AG10803 (cell line): ENCODE data around the gene TBCB.
A peak's percentile ranks its signal among the peaks of the same experiment; 100 is the strongest.
"Not testable (repeated sequence)": the region's sequence is repeated elsewhere in the genome, so short reads cannot be mapped to it uniquely, and the experiment has no call there.

Experiments
- DNase-seq: peaks from one replicate; pipeline ENCODE4 v3.0.0; 2010; ENCODE audit warnings: low read depth
- H3K4me3 ChIP-seq: 2 replicates; pipeline ENCODE4 v1.5.1; 2011; ENCODE audit warnings: mild to moderate bottlenecking, low read length, control low read depth
- TF ChIP-seq, protein P1 (sequence below): conservative IDR thresholded peaks from 2 replicates; pipeline ENCODE4 v1.5.1; 2011; ENCODE audit warnings: mild to moderate bottlenecking, low read length, control low read depth, inconsistent platforms

Gene TBCB

DNA sequence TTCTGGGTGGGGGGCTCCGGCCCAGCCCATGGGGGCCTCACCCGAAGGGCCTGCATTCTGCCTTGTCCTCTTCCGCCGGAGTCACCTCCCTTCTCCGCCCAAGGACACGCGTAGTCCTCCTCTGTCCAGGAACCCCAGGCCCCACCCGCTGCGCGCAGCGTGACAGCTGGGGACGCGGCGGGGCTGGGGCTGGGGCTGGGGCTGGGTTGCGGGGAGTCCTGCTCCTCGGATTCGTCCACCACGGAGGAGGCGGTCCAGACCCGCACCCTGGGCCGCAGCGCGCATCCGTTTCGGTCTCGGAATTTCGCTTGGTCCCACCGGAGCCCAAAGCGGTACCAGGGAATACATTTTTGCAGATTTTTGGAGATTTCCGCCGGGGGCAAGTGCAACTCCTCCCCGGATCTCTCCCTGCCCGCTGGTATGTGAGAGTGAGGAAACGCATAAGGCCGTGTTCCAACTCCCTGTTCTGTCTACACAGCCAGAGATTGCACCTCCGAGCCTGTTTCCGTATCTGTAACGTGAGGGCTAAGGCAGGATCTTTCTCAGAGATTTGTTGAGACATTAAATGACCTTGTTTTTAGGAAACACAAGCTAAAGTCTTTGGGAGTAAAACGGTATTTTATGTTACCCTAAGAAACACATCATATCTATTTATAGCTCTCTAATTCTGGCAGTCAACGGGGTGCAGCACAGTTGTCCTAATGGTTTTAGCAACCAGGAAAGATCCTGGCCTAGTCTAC is 37.3 kb downstream of the TBCB start, which contains the start of gene COX7A1:
COX7A1 (minus strand) TSS at position 96 of the 740 bp plus-strand sequence; CDS start at position 56, 40 bp downstream.
- peak within 1 kb of the TSS; percentile 62 for H3K4me3 ChIP-seq

GRCh38 chr19:36153126-36153525 is 37.9 kb downstream of the TBCB start:
- H3K4me3 ChIP-seq, result peak overlapping the region; percentile 62; the same call in 1 of the 2 replicates
- TF ChIP-seq, protein P1, sequence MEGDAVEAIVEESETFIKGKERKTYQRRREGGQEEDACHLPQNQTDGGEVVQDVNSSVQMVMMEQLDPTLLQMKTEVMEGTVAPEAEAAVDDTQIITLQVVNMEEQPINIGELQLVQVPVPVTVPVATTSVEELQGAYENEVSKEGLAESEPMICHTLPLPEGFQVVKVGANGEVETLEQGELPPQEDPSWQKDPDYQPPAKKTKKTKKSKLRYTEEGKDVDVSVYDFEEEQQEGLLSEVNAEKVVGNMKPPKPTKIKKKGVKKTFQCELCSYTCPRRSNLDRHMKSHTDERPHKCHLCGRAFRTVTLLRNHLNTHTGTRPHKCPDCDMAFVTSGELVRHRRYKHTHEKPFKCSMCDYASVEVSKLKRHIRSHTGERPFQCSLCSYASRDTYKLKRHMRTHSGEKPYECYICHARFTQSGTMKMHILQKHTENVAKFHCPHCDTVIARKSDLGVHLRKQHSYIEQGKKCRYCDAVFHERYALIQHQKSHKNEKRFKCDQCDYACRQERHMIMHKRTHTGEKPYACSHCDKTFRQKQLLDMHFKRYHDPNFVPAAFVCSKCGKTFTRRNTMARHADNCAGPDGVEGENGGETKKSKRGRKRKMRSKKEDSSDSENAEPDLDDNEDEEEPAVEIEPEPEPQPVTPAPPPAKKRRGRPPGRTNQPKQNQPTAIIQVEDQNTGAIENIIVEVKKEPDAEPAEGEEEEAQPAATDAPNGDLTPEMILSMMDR, result no peak
- no peak for DNase-seq

More for the DNA sequence above, 37.3 kb downstream of the TBCB start, which contains the start of gene COX7A1:
- peak; percentile 59 for DNase-seq
- TF ChIP-seq, protein P1, result no peak

DNA sequence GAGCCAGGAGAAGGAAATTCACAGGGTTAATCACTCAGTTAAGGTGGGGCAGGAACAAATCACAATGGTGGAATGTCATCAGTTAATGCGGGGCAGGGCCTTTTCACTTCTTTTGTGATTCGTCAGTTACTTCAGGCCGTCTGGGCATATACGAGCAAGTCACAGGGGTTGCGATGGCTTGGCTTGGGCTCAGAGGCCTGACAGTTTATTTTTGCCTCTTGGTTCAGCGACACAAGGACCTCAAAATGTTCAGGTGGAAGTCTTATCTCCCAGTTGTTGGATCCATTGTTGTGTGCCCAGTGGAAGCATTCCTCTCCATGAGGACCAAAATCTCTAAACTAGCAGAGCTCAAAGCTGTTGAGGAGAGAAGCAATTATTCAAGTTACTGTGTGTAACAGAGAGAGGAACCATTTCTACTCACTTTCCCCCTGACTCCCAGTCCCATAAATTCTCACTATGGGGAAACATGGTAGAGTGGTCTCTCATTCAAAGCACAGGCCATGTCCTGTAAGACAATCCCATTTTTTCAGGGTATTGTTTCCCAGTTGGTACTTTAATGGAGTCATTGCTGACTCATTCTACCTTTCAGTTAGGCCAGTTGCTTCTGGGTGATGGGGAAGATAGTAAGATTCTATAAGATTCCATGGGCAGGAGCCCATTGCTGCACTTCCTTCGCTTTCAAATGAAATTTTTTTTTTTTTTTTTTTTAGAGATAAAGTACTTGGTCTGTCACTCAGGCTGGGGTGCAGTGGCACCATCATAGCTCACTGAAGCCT is 45.7 kb downstream of the TBCB start:
- TF ChIP-seq, protein P1, result no peak
- no peak overlapping the region for H3K4me3 ChIP-seq
- DNase-seq, result no peak

- H3K4me3 ChIP-seq, result no peak overlapping the region
- no peak for DNase-seq
- TF ChIP-seq, protein P1, result no peak
These were observed 48.5 kb downstream of the TBCB start for GRCh38 chr19:36163813-36164212.

DNA sequence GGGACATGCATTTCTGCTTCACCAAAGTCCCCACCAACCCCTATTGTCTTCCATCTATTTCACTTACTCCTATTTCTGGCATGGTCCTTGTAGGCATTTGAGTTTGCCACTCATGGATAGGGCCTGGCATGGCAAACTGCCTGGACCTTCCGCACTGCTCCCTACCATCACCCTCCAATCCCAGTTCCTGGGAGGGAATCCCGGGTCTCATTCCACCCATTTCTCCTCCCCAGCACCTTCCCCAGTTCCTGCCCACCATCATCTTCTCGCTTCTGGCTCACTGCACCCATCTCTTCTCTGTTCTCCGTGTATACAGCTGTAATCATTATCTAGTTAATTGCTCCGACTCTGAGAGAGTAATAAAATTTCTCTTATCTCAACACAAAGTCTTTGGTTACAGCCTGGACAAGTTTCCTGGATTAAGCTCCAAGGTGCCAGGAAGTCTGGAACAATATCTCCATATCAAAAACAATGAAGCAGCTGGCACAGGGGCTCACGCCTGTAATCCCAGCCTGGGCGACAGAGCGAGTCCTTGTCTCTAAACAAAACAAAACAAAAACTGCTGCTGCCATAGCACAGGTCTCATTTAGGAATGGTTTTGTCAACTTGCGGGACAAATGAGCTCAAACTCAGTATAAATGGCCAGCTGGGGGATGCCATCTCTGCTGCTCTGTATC is 54.0 kb downstream of the TBCB start:
- TF ChIP-seq, protein P1, result no peak
- DNase-seq, result no peak
- H3K4me3 ChIP-seq, result no peak overlapping the region

- no peak for DNase-seq
- H3K4me3 ChIP-seq, result no peak overlapping the region
- TF ChIP-seq, protein P1, result no peak
These were observed 57.6 kb downstream of the TBCB start for GRCh38 chr19:36172852-36173251.

GRCh38 chr19:36173846-36174245 is 58.6 kb downstream of the TBCB start:
- H3K4me3 ChIP-seq, DNase-seq: not testable (repeated sequence)
